ENCODE results near the gene UBE3B. TPM values are rescaled to one million over a fixed set of nuclear protein-coding genes. Genes with fewer than 3 reads are reported as not detected.

The UBE3B gene
- total RNA-seq, 5 donors from 2014 or later (not counting 1 experiment from before 2014, with no cell fraction given) = 34.4 to 49.9 (median 43.5) TPM

DNA sequence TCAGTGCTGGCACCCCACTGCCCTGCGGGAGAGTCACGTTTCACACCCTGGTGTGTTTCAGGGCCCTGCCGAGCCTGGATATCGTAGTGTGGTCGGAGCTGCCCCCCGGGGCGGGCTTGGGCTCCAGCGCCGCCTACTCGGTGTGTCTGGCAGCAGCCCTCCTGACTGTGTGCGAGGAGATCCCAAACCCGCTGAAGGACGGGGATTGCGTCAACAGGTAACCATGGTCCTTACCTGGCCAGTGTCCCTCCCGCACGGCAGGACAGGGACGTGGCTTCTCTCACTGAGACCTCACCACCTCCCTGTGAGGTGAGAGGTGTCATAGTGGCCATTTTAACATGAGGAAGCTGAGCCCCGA lies 103.9 kb downstream of the UBE3B start:
- Histone ChIP-seq H3K36me3 (ENCODE audit: control insufficient read depth in 2 of 2, extremely low read depth in 1 of 2, insufficient read depth in 1 of 2, low read length in 1 of 2) (peaks cover 22 to 66% of the 10 kb centered on the region in 2 donors), H3K27ac (ENCODE audit: low read length) (no peak overlapping the region), H3K9me3 (no peaks in the 10 kb centered on the region), H3K27me3 (replicated peaks in 1 of 2; ENCODE audit: control insufficient read depth in 2 of 2, extremely low read depth in 1 of 2, insufficient read depth in 2 of 2, low read length in 1 of 2) (no peaks in the 10 kb centered on the region), H3K4me3 (ENCODE audit: control insufficient read depth in 1 of 2, extremely low read depth in 1 of 2, low read length in 1 of 2) (no peak overlapping the region), H3K4me1 (ENCODE audit: control insufficient read depth in 1 of 2, extremely low read depth in 1 of 2, insufficient read depth in 2 of 2, low read length in 2 of 2) (no peaks in the 10 kb centered on the region)
- no peak for ATAC-seq (replicated peaks in 1 of 4)
- WGBS (ENCODE audit: insufficient coverage) = 97% methylated on average over 8 of the region's 18 CpGs
- ChIA-PET POLR2A (no interaction called here), CTCF (no interaction called here)
- DNase-seq = no peak
- Mint-ChIP-seq H3K36me3 (peaks cover 51% of the 10 kb centered on the region), H3K4me1 (no peaks in the 10 kb centered on the region), H3K27ac (no peak overlapping the region), H3K27me3 (no peaks in the 10 kb centered on the region), H3K4me3 (no peak overlapping the region), H3K9me3 (no peaks in the 10 kb centered on the region)

DNA sequence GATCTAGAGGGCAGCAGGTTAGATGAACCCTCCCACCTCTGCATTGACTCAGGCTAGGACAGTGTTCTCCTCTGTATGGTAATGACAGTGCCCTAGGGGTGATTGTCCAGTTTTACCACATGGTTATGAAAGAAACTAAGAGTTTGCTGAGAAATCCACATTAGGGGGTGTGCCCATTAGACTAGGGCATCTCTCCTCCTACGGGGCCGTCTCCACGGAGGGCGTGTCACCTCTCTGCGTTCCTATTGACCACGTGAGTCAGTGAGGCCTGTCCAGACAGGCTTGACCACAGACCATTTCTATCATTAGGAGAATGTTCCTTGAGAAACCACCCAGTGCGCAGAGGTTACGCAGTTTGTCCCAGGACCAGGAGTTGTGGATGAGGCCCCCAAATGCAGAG lies 104.4 kb downstream of the UBE3B start:
- CTCF ChIA-PET = no interaction called here

DNA sequence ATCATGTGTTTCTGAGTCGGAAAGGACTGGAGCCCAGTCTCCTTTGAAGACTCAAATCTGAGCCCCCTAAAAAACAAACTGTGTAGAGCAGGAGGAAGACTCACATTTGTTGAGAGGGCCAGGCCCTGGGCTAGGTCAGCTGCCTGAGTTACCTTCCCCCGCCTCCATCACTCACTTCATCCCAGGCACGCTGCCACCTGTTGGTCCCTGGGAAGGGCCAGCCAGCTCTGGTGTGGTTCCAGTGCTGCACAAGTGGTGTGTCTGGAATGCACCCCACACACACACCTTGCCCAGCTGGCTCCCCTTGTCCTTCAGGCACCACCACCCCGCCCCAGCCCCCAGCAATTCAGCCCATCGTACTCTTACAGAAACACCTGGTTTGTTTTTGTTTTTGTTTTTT lies 105.2 kb downstream of the UBE3B start:
- H3K9me3 Mint-ChIP-seq = no peaks in the 10 kb centered on the region
- no peak for ATAC-seq (replicated peaks in 1 of 4)
- H3K4me3 Mint-ChIP-seq = no peak overlapping the region
- H3K4me1 Mint-ChIP-seq = no peaks in the 10 kb centered on the region
- ChIA-PET CTCF (interaction anchor here in 1 of 2 donors (0.6 kb wide), 1 partner anchor 1907 kb away, joined by 4 read pairs; no protein-coding TSS in a partner anchor), POLR2A (no interaction called here)
- H3K36me3 ChIP-seq (ENCODE audit: control insufficient read depth in 2 of 2, extremely low read depth in 1 of 2, insufficient read depth in 1 of 2, low read length in 1 of 2) = peaks cover 25 to 64% of the 10 kb centered on the region in 2 donors
- peaks cover 44% of the 10 kb centered on the region for H3K36me3 Mint-ChIP-seq
- H3K4me3 ChIP-seq (ENCODE audit: control insufficient read depth in 1 of 2, extremely low read depth in 1 of 2, low read length in 1 of 2) = no peak overlapping the region
- H3K27me3 ChIP-seq (replicated peaks in 1 of 2; ENCODE audit: control insufficient read depth in 2 of 2, extremely low read depth in 1 of 2, insufficient read depth in 2 of 2, low read length in 1 of 2) = no peaks in the 10 kb centered on the region
- 100% methylated on average over 2 of the region's 5 CpGs for WGBS (ENCODE audit: insufficient coverage)
- no peak overlapping the region for H3K27ac ChIP-seq (ENCODE audit: low read length)
- DNase-seq = no peak
- H3K9me3 ChIP-seq = no peaks in the 10 kb centered on the region
- no peaks in the 10 kb centered on the region for H3K27me3 Mint-ChIP-seq
- no peaks in the 10 kb centered on the region for H3K4me1 ChIP-seq (ENCODE audit: control insufficient read depth in 1 of 2, extremely low read depth in 1 of 2, insufficient read depth in 2 of 2, low read length in 2 of 2)
- H3K27ac Mint-ChIP-seq = no peak overlapping the region

More for the DNA sequence above, 104.4 kb downstream of the UBE3B start:
- peaks cover 49% of the 10 kb centered on the region for H3K36me3 Mint-ChIP-seq
- no peaks in the 10 kb centered on the region for H3K27me3 Mint-ChIP-seq
- H3K27ac Mint-ChIP-seq = no peak overlapping the region
- Histone ChIP-seq H3K36me3 (ENCODE audit: control insufficient read depth in 2 of 2, extremely low read depth in 1 of 2, insufficient read depth in 1 of 2, low read length in 1 of 2) (peaks cover 22 to 70% of the 10 kb centered on the region in 2 donors), H3K4me1 (ENCODE audit: control insufficient read depth in 1 of 2, extremely low read depth in 1 of 2, insufficient read depth in 2 of 2, low read length in 2 of 2) (no peaks in the 10 kb centered on the region), H3K27me3 (replicated peaks in 1 of 2; ENCODE audit: control insufficient read depth in 2 of 2, extremely low read depth in 1 of 2, insufficient read depth in 2 of 2, low read length in 1 of 2) (no peaks in the 10 kb centered on the region), H3K4me3 (ENCODE audit: control insufficient read depth in 1 of 2, extremely low read depth in 1 of 2, low read length in 1 of 2) (no peak overlapping the region), H3K9me3 (no peaks in the 10 kb centered on the region), H3K27ac (ENCODE audit: low read length) (no peak overlapping the region)
- ATAC-seq (replicated peaks in 1 of 4) = no peak
- 93% methylated on average over 8 of the region's 8 CpGs for WGBS (ENCODE audit: insufficient coverage)
- DNase-seq = no peak
- no peaks in the 10 kb centered on the region for H3K9me3 Mint-ChIP-seq
- POLR2A ChIA-PET = no interaction called here
- no peaks in the 10 kb centered on the region for H3K4me1 Mint-ChIP-seq
- H3K4me3 Mint-ChIP-seq = no peak overlapping the region

DNA sequence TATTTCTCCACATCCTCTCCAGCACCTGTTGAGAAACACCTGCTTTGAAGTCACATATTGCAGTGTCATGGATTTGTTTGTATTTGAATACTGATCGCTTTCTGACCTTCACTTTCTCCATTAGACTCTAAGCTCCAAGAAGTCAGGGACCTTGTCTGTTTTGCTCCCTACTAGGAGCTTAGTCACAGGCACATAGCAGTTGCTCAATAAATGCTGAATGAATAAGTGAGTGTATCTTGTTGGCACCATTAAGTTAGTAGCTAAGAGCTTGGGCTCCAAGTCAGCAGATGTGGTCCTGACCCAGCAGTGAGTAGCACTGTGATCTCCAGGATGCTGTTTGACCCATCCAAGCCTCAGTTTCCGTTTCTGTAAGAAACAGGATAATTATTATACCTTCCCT lies 106.3 kb downstream of the UBE3B start:
- no CpG with 5 or more reads among the region's 2 CpGs for WGBS (ENCODE audit: insufficient coverage)
- POLR2A ChIA-PET = no interaction called here

More for the DNA sequence above, 106.3 kb downstream of the UBE3B start:
- Mint-ChIP-seq H3K4me3 (no peak overlapping the region), H3K4me1 (no peaks in the 10 kb centered on the region), H3K36me3 (peaks cover 41% of the 10 kb centered on the region), H3K27ac (no peak overlapping the region), H3K9me3 (no peaks in the 10 kb centered on the region), H3K27me3 (no peaks in the 10 kb centered on the region)
- Histone ChIP-seq H3K27me3 (replicated peaks in 1 of 2; ENCODE audit: control insufficient read depth in 2 of 2, extremely low read depth in 1 of 2, insufficient read depth in 2 of 2, low read length in 1 of 2) (no peaks in the 10 kb centered on the region), H3K36me3 (ENCODE audit: control insufficient read depth in 2 of 2, extremely low read depth in 1 of 2, insufficient read depth in 1 of 2, low read length in 1 of 2) (peaks cover 27 to 60% of the 10 kb centered on the region in 2 donors), H3K4me1 (ENCODE audit: control insufficient read depth in 1 of 2, extremely low read depth in 1 of 2, insufficient read depth in 2 of 2, low read length in 2 of 2) (no peaks in the 10 kb centered on the region), H3K27ac (ENCODE audit: low read length) (no peak overlapping the region), H3K9me3 (no peaks in the 10 kb centered on the region), H3K4me3 (ENCODE audit: control insufficient read depth in 1 of 2, extremely low read depth in 1 of 2, low read length in 1 of 2) (no peak overlapping the region)
- ATAC-seq (replicated peaks in 1 of 4) (no peak), DNase-seq (no peak)
- CTCF ChIA-PET = no interaction called here

Other genes starting within 250 kb of the UBE3B start
- not detected for gene FOXN4, start 168.3 kb upstream of the UBE3B start, total RNA-seq
- gene MYO1H, start 129.7 kb upstream of the UBE3B start, total RNA-seq = not detected
- 10 to 100 TPM; 28.1 to 30.8 (median 28.6) TPM for gene KCTD10, start 334 bp upstream of the UBE3B start, total RNA-seq
- 10 to 100 TPM; 11.4 to 23.2 (median 15.2) TPM for gene MMAB, start 95.9 kb downstream of the UBE3B start, total RNA-seq
- gene MVK, start 96.2 kb downstream of the UBE3B start, total RNA-seq = 10 to 100 TPM; 10.9 to 14.9 (median 12.8) TPM
- 1 to 10 TPM in 4 of 5 donors, under 1 TPM in 1; 0.95 to 4.2 (median 1.6) TPM for gene FAM222A, start 236.2 kb downstream of the UBE3B start, total RNA-seq